GM21528 (cell line): ENCODE data around the gene PSMD2.
"Not testable (repeated sequence)": the region's sequence is repeated elsewhere in the genome, so short reads cannot be mapped to it uniquely, and the experiment has no call there.

Experiments used
- ATAC-seq: cut with Tn5 transposase; IDR thresholded peaks from one replicate; pipeline ENCODE4 v1.9.1; 2021; ENCODE audit warnings: mild to moderate bottlenecking, moderate library complexity; ENCODE audit not compliant: unreplicated experiment, low FRiP score

Gene PSMD2

GRCh38 chr3:184337981-184338380, 38.9 kb downstream of the PSMD2 start:
- ATAC-seq: no peak

DNA sequence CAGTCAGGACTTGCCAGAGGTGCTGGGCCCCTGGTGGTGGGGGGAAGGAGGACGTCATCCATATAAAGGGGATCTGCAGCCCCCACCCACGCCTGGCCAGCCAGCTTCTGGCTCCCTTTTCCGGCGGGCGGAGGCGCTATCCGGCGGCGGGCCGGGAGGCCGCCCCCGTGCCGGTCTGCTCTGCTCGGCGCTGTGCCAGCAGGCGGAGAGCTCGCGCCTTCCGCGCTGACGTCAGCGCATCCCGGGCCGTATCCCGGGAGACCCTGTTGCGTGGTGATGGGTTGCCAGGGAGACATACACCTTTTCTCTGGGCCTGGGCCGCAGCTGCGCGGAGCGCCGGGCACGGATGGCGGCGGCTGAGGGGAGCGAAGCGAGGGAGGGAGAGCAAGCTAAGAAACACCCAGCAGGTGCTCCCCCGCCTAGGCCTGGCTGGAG, 39.5 kb downstream of the PSMD2 start:
- no peak for ATAC-seq

DNA sequence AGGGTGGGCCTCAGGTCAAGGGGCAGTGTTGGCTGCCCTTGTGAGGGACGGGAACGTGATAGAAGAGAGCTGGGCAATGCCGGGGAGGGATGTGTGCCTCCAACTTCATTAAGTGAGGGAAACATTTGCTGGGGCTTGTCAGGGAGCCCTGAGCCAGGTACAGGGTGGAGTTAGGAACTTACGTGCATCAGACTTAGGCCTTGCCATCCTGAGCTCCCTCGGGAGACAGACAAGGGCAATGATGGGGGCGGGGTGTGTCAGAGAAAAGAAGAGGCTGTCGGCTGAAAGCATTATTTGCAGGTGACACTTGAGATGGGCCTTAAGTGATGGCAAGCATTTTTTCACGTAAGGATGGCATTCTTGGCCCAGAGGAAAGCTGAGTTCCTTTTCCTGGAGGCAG, 40.0 kb downstream of the PSMD2 start:
- ATAC-seq: no peak

DNA sequence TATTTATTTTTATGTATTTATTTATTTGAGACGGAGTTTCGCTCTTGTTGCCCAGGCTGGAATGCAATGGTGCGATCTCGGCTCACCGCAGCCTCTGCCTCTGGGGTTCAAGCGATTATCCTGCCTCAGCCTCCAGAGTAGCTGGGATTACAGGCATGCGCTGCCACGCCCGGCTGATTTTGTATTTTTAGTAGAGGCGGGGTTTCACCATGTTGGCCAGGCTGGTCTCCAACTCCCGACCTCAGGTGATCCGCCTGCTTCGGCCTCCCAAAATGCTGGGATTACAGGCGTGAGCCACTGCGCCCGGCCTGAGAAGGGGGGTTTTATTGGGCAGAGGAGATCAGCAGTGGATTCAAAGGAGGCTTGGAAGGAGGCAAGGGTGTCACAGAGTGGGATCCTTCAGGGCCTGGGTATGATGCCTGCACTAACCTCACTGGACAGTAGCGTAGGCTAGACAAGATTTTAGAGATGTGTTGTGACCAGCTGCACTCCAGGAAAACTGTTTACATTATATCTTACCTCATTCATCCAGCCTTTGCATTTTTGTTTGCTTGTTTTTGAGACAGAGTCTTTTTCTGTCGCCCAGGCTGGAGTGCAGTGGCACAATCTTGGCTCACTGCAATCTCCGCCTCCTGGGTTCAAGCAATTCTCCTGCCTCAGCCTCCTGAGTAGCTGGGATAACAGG, 40.6 kb downstream of the PSMD2 start:
- ATAC-seq: not testable (repeated sequence)

- no peak for ATAC-seq
Observed at GRCh38 chr3:184341925-184342324, 42.9 kb downstream of the PSMD2 start.

DNA sequence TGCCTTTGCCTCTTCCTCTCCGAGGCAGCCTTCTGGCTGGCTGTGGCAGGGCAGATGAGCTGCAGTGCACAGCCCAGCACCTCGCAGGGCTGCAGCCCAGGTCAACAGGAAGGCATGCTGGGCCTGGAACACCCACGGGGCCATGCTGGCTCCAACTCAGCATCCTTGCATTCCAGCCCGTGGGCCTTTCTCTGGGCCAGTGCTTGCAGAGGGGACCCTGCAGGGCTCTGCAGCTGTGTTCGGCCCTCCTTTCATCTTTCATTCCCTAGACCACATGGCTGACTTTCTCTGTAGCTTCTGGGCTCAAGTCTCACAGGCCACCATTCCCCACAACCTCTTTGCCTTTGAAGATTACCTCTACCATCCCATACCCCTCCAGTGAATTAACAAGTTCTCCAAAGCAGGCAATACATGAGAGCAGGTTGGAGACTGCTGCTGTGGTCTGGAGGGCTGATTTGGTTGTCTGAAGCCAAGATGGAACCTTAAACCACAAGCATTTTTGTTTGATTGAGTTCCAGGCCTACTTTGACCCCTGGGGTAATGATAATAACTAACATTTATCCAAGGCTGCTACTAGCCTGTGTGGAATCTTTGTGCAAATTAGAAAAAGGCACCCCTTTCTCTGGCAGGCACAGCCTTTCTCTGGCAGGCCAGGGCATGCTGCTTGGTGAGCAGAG, 44.3 kb downstream of the PSMD2 start:
- no peak for ATAC-seq

DNA sequence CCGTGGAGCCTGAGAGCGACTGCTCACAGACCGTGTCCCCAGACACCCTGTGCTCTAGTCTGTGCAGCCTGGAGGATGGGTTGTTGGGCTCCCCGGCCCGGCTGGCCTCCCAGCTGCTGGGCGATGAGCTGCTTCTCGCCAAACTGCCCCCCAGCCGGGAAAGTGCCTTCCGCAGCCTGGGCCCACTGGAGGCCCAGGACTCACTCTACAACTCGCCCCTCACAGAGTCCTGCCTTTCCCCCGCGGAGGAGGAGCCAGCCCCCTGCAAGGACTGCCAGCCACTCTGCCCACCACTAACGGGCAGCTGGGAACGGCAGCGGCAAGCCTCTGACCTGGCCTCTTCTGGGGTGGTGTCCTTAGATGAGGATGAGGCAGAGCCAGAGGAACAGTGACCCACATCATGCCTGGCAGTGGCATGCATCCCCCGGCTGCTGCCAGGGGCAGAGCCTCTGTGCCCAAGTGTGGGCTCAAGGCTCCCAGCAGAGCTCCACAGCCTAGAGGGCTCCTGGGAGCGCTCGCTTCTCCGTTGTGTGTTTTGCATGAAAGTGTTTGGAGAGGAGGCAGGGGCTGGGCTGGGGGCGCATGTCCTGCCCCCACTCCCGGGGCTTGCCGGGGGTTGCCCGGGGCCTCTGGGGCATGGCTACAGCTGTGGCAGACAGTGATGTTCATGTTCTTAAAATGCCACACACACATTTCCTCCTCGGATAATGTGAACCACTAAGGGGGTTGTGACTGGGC, 45.7 kb downstream of the PSMD2 start:
- no peak for ATAC-seq

- ATAC-seq: no peak
Observed at GRCh38 chr3:184345317-184346144, 46.5 kb downstream of the PSMD2 start.

DNA sequence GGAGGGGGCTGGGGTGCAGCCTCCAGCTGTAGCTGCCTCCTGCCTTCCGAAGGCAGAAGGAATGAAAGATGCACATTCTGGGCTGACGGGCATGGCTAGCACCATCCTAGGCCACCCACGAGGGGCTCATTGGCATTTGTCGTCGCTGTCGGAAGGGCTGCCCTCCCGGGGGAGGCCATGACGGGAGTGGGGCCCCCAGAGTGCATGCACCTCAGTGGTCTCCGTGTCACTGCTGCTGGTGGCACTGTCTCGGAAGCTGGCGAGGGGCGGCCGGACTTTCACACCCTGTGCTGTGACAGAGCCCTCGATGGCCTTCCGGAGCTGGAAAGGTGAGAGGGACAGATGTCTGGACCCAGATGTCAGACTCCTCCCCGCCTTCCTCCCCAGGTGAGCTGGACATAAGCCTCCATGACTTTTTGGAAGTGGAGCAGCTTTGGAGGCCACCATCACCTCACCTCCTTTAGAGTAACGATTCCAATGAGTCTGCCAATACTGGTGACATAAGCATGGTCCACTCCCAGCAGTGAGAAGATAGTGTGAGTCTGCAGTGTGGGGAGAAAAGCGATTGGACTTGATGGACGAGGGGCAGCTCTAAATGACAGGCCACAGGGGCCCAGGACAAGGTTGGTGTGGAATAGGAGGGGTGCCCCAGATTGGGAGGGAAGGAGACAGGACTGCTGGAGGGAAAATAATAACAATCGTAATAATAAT, 47.6 kb downstream of the PSMD2 start:
- no peak for ATAC-seq

- ATAC-seq: no peak
Observed at GRCh38 chr3:184347321-184348056, 48.4 kb downstream of the PSMD2 start.

DNA sequence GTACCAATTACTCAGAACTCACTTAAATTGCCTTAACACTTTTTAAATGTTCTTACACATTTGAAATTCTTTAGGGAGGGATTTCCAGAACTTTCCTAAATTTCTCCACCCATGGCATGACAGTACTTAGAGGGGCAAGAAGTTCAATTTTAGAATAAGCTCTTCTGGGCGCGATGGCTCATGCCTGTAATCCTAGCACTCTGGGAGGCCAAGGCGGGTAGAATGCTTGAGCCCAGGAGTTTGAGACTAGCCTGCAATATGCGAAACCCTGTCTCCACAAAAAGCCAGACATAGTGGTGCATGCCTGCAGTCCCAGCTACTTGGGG, 49.0 kb downstream of the PSMD2 start:
- ATAC-seq: no peak

- ATAC-seq: no peak
Observed at GRCh38 chr3:184349563-184350470, 50.8 kb downstream of the PSMD2 start.

DNA sequence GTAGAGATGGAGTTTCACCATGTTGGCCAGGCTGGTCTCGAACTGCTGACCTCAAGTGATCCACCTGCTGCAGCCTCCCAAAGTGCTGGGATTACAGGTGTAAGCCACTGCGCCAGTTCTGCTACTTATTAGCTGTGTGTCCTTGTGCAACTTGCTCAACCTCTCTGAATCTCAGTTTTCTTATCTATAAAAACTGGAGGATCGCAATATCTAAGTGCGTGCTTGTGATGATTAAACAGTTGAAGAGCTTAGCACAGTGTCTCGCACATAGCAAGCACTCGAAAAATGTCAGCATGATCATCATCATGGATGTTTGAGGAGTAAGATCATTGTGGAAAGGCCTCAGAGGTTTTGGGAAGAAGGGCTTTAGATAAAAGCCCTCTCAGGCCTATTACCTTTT, 51.6 kb downstream of the PSMD2 start:
- no peak for ATAC-seq

- ATAC-seq: no peak
Observed at GRCh38 chr3:184351511-184352148, 52.6 kb downstream of the PSMD2 start.

- ATAC-seq: no peak
Observed at GRCh38 chr3:184352149-184352785, 53.2 kb downstream of the PSMD2 start.

DNA sequence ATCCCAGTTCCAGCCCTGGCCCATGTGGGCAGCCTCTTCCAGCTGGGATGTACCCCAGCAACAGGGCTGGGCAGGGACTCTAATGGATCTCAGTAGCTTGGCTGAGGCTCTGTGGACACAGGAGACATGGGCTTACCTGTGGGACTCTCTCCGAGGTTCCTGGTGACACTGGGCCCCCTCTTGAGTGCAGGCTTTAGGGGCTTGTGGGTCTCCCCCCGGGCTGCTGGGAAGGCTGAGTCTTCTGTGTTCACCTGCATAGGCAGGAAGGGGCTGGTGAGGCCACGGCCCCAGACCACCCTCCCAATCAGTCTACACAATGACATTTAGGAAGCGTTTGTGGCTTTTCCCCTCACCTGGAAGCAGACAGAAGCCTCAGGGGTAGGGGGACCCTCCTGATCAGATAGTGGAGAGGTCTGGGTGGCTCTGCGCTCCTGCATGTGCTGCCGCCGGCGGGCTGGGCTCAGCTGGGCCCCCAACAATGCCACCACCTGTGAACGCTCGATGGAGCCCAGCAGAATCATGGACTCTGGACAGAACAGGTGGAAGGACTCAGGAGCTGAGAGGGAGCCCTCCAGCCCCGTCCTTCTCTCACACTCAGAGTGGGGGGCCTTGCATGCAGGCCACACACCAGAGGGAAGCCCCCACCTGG, 54.0 kb downstream of the PSMD2 start:
- ATAC-seq: no peak

DNA sequence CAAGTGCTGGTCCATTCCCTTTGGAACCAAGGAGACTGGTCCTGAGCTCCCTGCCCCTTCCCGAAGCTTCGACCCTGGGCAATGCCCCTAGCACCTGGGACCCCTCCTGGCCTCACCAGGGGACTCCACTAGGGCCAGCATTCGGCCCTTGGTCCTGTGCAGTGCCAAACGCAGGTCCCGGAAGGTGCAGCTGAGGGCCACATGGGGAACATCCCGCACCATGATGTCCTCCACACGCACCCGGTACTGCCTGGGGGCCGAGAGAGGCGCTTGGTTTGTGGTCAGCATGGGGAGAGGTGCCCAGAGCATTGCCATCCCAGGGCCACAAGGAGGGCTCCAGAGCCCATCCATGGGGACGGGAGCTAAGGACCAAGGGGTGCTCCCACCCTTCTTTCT, 54.5 kb downstream of the PSMD2 start:
- no peak for ATAC-seq
